H1 (cell line): Measurements from ENCODE around the gene MFAP3. TPM values are rescaled to one million over a fixed set of nuclear protein-coding genes. Genes with fewer than 3 reads are reported as not detected.

Source experiments
- CTCF ChIA-PET: fragments of 300-600 bp; sonication (Branson Sonifier 250); formaldehyde crosslinking; loops from one replicate; lab custom pipeline; 2021; ENCODE audit not compliant: partially characterized antibody; lab: Charles Lee
- POLR2A ChIA-PET: fragments of 300-600 bp; sonication (Branson Sonifier 250); formaldehyde crosslinking; loops from one replicate; lab custom pipeline; 2021; ENCODE audit warnings: inconsistent platforms; ENCODE audit not compliant: partially characterized antibody; lab: Charles Lee
- DNase-seq, 2 experiments: peaks; one replicate each; pipeline versions ENCODE4 v3.0.0 to v3.0.0-alpha.2; 2010 to 2022; ENCODE audit warnings: low spot score in 2 of 2, low read depth in 1 of 2, mixed read lengths in 1 of 2
- FAIRE-seq: peaks from 2 replicates; lab custom pipeline; 2011; peaks lifted over from hg19 to GRCh38; lab: Jason Lieb, UNC
- H2AFZ ChIP-seq: 2 replicates; pipeline ENCODE4 v1.8.1; 2012; ENCODE audit warnings: low read length, inconsistent platforms
- H2AK5ac ChIP-seq: 2 replicates; pipeline ENCODE4 v1.6.1; 2013; ENCODE audit warnings: low read depth, low read length
- H2BK120ac ChIP-seq: replicated peaks from 2 replicates; pipeline ENCODE3; 2013; ENCODE audit warnings: low read depth, low read length, inconsistent platforms
- H2BK12ac ChIP-seq: 2 replicates; pipeline ENCODE4 v1.6.1; 2013; ENCODE audit warnings: low read depth, low read length
- H2BK15ac ChIP-seq: 2 replicates; pipeline ENCODE4 v1.6.1; 2013; ENCODE audit warnings: low read length
- H2BK20ac ChIP-seq: 2 replicates; pipeline ENCODE4 v1.6.1; 2013; ENCODE audit warnings: low read length
- H2BK5ac ChIP-seq: 2 replicates; pipeline ENCODE4 v1.6.1; 2013; ENCODE audit warnings: low read depth, low read length
- H3K14ac ChIP-seq: 2 replicates; pipeline ENCODE4 v1.6.1; 2013; ENCODE audit warnings: inconsistent platforms; ENCODE audit not compliant: insufficient read length
- H3K18ac ChIP-seq: 2 replicates; pipeline ENCODE4 v1.6.1; 2013; ENCODE audit warnings: low read length; ENCODE audit errors: extremely low read depth
- H3K23ac ChIP-seq: 2 replicates; pipeline ENCODE4 v1.6.1; 2013; ENCODE audit warnings: inconsistent platforms; ENCODE audit not compliant: insufficient read length
- H3K23me2 ChIP-seq: 2 replicates; pipeline ENCODE4 v1.6.1; 2013; ENCODE audit warnings: low read depth, low read length
- H3K27ac ChIP-seq: 2 replicates; pipeline ENCODE4 v1.6.1; 2011; ENCODE audit warnings: low read depth, low read length, inconsistent platforms
- H3K27me3 ChIP-seq, 4 experiments: replicated peaks in 1 of 4; 1 replicate in 1 of 4; 2 replicates in 3 of 4; pipeline versions ENCODE4 v1.6.1 to v1.8.1; 2011 to 2013; ENCODE audit warnings: low read length in 3 of 4, mild to moderate bottlenecking in 3 of 4, inconsistent platforms in 2 of 4, mixed read lengths in 2 of 4, moderate library complexity in 1 of 4; ENCODE audit not compliant: control insufficient read depth in 3 of 4, insufficient read depth in 3 of 4; ENCODE audit errors: extremely low read depth in 1 of 4
- H3K36me3 ChIP-seq, 4 experiments: 2 replicates each; pipeline versions ENCODE4 v1.6.1 to v1.8.1; 2011 to 2013; ENCODE audit warnings: mild to moderate bottlenecking in 4 of 4, low read length in 3 of 4, moderate library complexity in 2 of 4, control low read depth in 1 of 4, inconsistent platforms in 1 of 4; ENCODE audit not compliant: insufficient read depth in 4 of 4, control insufficient read depth in 2 of 4
- H3K4ac ChIP-seq: replicated peaks from 2 replicates; pipeline ENCODE3; 2013; ENCODE audit warnings: low read length, low read depth, mixed read lengths, inconsistent platforms; ENCODE audit not compliant: insufficient read length
- H3K4me1 ChIP-seq, 4 experiments: replicated peaks in 1 of 4; 1 replicate in 1 of 4; 2 replicates in 3 of 4; pipeline versions ENCODE4 v1.6.1 to v1.8.1; 2011 to 2013; ENCODE audit warnings: low read length in 3 of 4, inconsistent platforms in 2 of 4, mixed read lengths in 1 of 4; ENCODE audit not compliant: insufficient read depth in 4 of 4, control insufficient read depth in 3 of 4
- H3K4me2 ChIP-seq, 2 experiments: 2 replicates each; pipeline versions ENCODE4 v1.6.1 to v1.8.1; 2011 to 2013; ENCODE audit warnings: low read depth in 2 of 2, low read length in 2 of 2, control low read depth in 1 of 2, inconsistent platforms in 1 of 2, mild to moderate bottlenecking in 1 of 2; ENCODE audit not compliant: insufficient read depth in 1 of 2
- H3K4me3 ChIP-seq, 4 experiments: fragments of 200-600, 300-600 bp in 1 of 4; sonication (generic), shearing (Covaris generic), sonication (Bioruptor Twin) in 1 of 4; 2 replicates each; pipeline versions ENCODE4 v1.5.1 to v1.8.1; 2011 to 2016; ENCODE audit warnings: low read length in 4 of 4, low read depth in 3 of 4, control low read depth in 2 of 4, inconsistent platforms in 2 of 4, mild to moderate bottlenecking in 2 of 4, mixed read lengths in 1 of 4, moderate library complexity in 1 of 4; ENCODE audit not compliant: insufficient read depth in 2 of 4; ENCODE audit errors: extremely low read depth in 1 of 4
- H3K56ac ChIP-seq: replicated peaks from 2 replicates; pipeline ENCODE3; 2013; ENCODE audit warnings: low read depth, mild to moderate bottlenecking, mixed read lengths, low read length, inconsistent platforms; ENCODE audit not compliant: insufficient read length
- H3K79me1 ChIP-seq: 2 replicates; pipeline ENCODE4 v1.6.1; 2013; ENCODE audit warnings: low read depth, low read length, control low read depth
- H3K79me2 ChIP-seq, 2 experiments: 2 replicates each; pipeline versions ENCODE4 v1.6.1 to v1.8.1; 2012 to 2013; ENCODE audit warnings: low read length in 2 of 2, mild to moderate bottlenecking in 2 of 2, inconsistent platforms in 1 of 2; ENCODE audit not compliant: insufficient read depth in 2 of 2, control insufficient read depth in 1 of 2
- H3K9ac ChIP-seq, 4 experiments: replicated peaks in 1 of 4; 1 replicate in 1 of 4; 2 replicates in 3 of 4; pipeline versions ENCODE4 v1.6.1 to v1.8.1; 2011 to 2013; ENCODE audit warnings: low read depth in 3 of 4, low read length in 3 of 4, control low read depth in 2 of 4, mild to moderate bottlenecking in 2 of 4, moderate library complexity in 2 of 4, inconsistent platforms in 1 of 4; ENCODE audit errors: extremely low read depth in 1 of 4
- H3K9me3 ChIP-seq, 2 experiments: 2 replicates each; pipeline versions ENCODE4 v1.6.1 to v1.8.1; 2012 to 2013; ENCODE audit warnings: mild to moderate bottlenecking in 2 of 2, moderate library complexity in 2 of 2, control low read depth in 1 of 2, inconsistent platforms in 1 of 2, low read depth in 1 of 2, low read length in 1 of 2, mixed read lengths in 1 of 2; ENCODE audit not compliant: insufficient read depth in 2 of 2
- H4K20me1 ChIP-seq, 2 experiments: replicated peaks in 1 of 2; 2 replicates each; pipeline versions ENCODE3 to v1.8.1; 2011 to 2013; ENCODE audit warnings: inconsistent platforms in 2 of 2, low read length in 2 of 2, mild to moderate bottlenecking in 1 of 2; ENCODE audit not compliant: insufficient read depth in 2 of 2, control insufficient read depth in 1 of 2
- H4K5ac ChIP-seq: 2 replicates; pipeline ENCODE4 v1.6.1; 2013; ENCODE audit warnings: low read length, low read depth, mixed read lengths, inconsistent platforms; ENCODE audit not compliant: insufficient read length
- H4K8ac ChIP-seq: 2 replicates; pipeline ENCODE4 v1.8.0; 2013; ENCODE audit warnings: mild to moderate bottlenecking, moderate library complexity, low read length, inconsistent platforms; ENCODE audit not compliant: insufficient read depth; ENCODE audit errors: extremely low read depth
- H4K91ac ChIP-seq: replicated peaks from 2 replicates; pipeline ENCODE3; 2013; ENCODE audit warnings: low read length, mixed read lengths, inconsistent platforms; ENCODE audit not compliant: insufficient read length
- ASH2L ChIP-seq: fragments of 200-600, 300-600 bp; sonication (generic); IDR thresholded peaks from one replicate; pipeline ENCODE4 v1.7.1; 2017; ENCODE audit warnings: low read length
- FOSL1 ChIP-seq: IDR thresholded peaks from 2 replicates; pipeline ENCODE4 v1.6.1; 2011; ENCODE audit warnings: mild to moderate bottlenecking, low read depth, low read length, moderate library complexity; ENCODE audit not compliant: insufficient read depth
- HDAC6 ChIP-seq: IDR thresholded peaks from one replicate; pipeline ENCODE4 v1.7.1; 2012; ENCODE audit warnings: low read depth, mild to moderate bottlenecking, inconsistent platforms, low read length, moderate library complexity
- POLR2A ChIP-seq, 2 experiments: IDR thresholded peaks; 1 replicate in 1 of 2; 2 replicates in 1 of 2; pipeline ENCODE4 v1.6.1; 2011; ENCODE audit warnings: low read depth in 2 of 2, low read length in 2 of 2, mild to moderate bottlenecking in 2 of 2; ENCODE audit errors: control extremely low read depth in 1 of 2
- WGBS, 2 experiments: shearing (Covaris generic) in 1 of 2; methylation state at CpG; one replicate each; pipeline versions ENCODE4 v1.1.6 to v1.1.7; 2013 to 2015; ENCODE audit warnings: low lambda C conversion rate in 2 of 2, mixed read lengths in 2 of 2, inconsistent platforms in 1 of 2, low coverage in 1 of 2, missing lambda C conversion rate in 1 of 2; ENCODE audit not compliant: insufficient replicate concordance in 2 of 2, insufficient coverage in 1 of 2, insufficient read length in 1 of 2; ENCODE audit errors: extremely low coverage in 1 of 2, missing lambda C conversion rate in 1 of 2; 5-methylcytosine and 5-hydroxymethylcytosine counted together
- polyA plus RNA-seq, 7 experiments: library from polyadenylated mRNA; depleted of rRNA in 3 of 7; stranded (reverse) in 5 of 7; unstranded in 2 of 7; fragments of >200 nt in 5 of 7; fragments of 200-250 nt in 2 of 7; gene quantifications; 1 replicate in 5 of 7; 2 replicates in 1 of 7; 4 replicates in 1 of 7; pipeline versions ENCODE4 v1.2.1 to v1.2.3, GENCODE V29; 2011 to 2013; ENCODE audit warnings: missing spikeins in 2 of 7, mixed read lengths in 2 of 7
- total RNA-seq: library from RNA; stranded (reverse); fragmentation: NEBNext Ultra II Directional; extraction: Animal tissue kit (Norgen Biotek cat#: 25700); gene quantifications from 2 replicates; pipeline ENCODE4 v1.2.1, GENCODE V29; 2021

The MFAP3 gene
- total and polyA plus RNA-seq, 2 of the 8 experiments (the other 6 are each of a cell fraction or from before 2014, with no cell fraction given): 13.7 to 27.0 TPM

DNA sequence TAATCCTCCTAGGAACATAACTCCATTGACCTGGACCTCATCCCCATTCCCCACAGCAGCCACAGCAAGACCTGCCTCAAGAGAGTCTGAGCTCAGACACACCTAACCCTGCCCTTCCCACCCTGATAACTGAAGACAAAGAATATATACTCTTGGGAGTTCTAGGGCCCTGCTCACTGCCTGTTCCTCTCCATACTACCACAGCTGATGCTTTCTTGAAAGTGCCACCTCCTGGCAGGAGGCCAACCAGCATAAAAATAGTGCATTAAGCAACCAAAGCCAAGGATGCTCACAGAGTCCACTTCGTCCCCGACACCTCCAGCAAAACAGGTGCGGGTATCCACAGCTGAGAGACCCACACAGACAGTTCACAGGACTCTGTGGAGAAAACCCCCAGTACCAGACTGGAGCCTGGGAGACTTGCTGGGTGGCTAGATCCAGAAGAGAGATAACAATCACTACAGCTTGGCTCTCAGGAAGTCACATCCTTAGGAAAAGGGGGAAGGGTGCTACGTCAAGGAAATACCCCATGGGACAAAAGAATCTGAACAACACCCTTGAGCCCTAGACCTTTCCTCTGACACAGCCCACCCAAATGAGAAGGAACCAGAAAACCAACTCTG lies 23.6 kb upstream of the MFAP3 start:
- Histone ChIP-seq H4K5ac (no peak overlapping the region), H4K8ac (no peak overlapping the region), H3K9ac (no peak overlapping the region), H3K23ac (no peak overlapping the region), H3K27me3 (no peaks in the 10 kb centered on the region), H3K56ac (no peak overlapping the region), H3K4ac (no peak overlapping the region), H3K9me3 (no peaks in the 10 kb centered on the region), H2BK12ac (no peak overlapping the region), H3K27ac (no peak overlapping the region), H3K79me1 (no peaks in the 10 kb centered on the region), H4K20me1 (no peaks in the 10 kb centered on the region), H3K4me2 (no peak overlapping the region), H3K23me2 (no peaks in the 10 kb centered on the region), H2AFZ (no peak overlapping the region), H3K79me2 (no peaks in the 10 kb centered on the region), H4K91ac (no peak overlapping the region), H3K4me1 (no peaks in the 10 kb centered on the region), H2BK15ac (no peak overlapping the region), H2AK5ac (no peak overlapping the region), H3K14ac (no peak overlapping the region), H3K36me3 (no peaks in the 10 kb centered on the region), H2BK120ac (no peak overlapping the region), H2BK5ac (no peak overlapping the region), H3K4me3 (no peak overlapping the region), H2BK20ac (no peak overlapping the region), H3K18ac (no peak overlapping the region)
- 89% methylated on average over 3 of the region's 4 CpGs; no CpG with 5 or more reads in 1 of the 2 experiments for WGBS, 2 experiments
- no peak for DNase-seq
- ChIA-PET POLR2A (interaction anchor here (0.6 kb wide), 2 partner anchors 14 to 160 kb away, joined by 3 read pairs; no protein-coding TSS in a partner anchor), CTCF (interaction anchor here (0.8 kb wide), 1 partner anchor 57 kb away, joined by 3 read pairs; no protein-coding TSS in a partner anchor)
- TF ChIP-seq FOSL1 (no peak), ASH2L (no peak), POLR2A (IDR thresholded peaks at IDR 0.05; ENCODE audit: control extremely low read depth in 1 of 2, low read depth in 2 of 2, low read length in 2 of 2) (no peak), HDAC6 (no peak)
- FAIRE-seq: no peak
